GM18873 (cell line): ENCODE measurements around the gene TPD52L1.

Experiments used
- ATAC-seq: cut with Tn5 transposase; IDR thresholded peaks from one replicate; pipeline ENCODE4 v1.9.1; 2021; ENCODE audit warnings: mild to moderate bottlenecking, moderate library complexity, moderate number of reproducible peaks; ENCODE audit not compliant: unreplicated experiment, low FRiP score

TPD52L1 gene

GRCh38 chr6:125205931-125206330, 52.4 kb downstream of the TPD52L1 start:
- ATAC-seq = no peak

- no peak for ATAC-seq
Observed at GRCh38 chr6:125206389-125206788, 52.8 kb downstream of the TPD52L1 start.

DNA sequence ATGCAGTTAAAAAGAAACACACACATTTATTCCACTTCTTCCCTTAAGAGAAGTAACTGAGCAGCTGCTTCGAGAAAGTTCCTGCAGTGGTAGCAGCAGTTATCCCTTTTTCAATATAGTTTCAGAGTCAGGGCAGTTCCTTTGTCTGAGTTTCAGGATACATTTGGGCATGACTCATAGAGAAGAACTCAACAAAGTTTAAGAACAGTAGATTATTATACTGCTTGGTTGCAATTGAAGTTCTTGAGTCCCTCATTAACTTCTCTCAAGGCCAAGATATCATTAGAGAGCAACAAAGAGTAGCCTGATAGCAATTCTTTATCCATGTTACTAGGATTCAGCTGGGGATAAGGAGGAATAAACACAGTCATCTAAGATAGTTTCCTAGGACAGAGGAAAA, 54.4 kb downstream of the TPD52L1 start:
- ATAC-seq = no peak

- no peak for ATAC-seq
Observed at GRCh38 chr6:125208625-125209249, 55.2 kb downstream of the TPD52L1 start.

DNA sequence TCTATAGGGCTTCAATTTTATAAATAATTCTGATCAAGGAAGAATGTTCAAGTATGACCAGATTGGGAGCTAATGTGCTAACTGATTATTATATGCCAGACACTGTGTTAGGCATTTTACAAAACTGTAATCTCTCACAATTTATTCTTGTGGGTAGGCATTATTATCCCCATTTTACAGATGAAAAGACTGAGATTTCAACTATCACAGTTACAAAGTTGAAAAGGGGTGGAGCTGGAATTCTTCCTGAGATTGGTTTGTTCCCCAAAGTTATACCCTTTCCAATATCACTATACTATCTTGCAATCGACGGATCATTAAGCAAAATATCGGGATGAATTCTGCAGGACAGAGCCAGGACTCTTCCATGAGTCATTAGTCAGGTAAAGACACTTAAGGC, 57.1 kb downstream of the TPD52L1 start:
- ATAC-seq = no peak

- ATAC-seq = no peak
Observed at GRCh38 chr6:125211352-125211751, 57.8 kb downstream of the TPD52L1 start.

GRCh38 chr6:125212377-125212776, 58.8 kb downstream of the TPD52L1 start:
- ATAC-seq = no peak

DNA sequence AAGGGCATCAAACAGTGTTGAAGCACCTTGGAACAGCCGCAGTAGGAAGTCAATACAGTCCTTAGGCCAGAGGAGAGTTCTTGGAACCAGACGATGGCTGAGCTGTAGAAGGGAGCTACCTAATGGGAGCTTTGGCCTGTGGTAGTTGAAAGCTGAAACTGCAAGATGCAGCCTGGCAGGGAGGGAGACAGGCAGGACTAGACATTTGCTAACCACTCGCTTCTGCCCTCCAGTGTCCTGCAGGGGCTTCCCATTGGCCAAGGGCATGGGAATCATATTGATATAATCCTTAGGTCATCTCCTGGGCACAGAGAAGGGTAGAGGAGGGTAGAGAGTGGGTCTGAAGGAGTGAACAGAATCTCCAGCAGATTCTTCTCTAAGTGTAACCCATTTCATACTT, 60.4 kb downstream of the TPD52L1 start:
- ATAC-seq = no peak

DNA sequence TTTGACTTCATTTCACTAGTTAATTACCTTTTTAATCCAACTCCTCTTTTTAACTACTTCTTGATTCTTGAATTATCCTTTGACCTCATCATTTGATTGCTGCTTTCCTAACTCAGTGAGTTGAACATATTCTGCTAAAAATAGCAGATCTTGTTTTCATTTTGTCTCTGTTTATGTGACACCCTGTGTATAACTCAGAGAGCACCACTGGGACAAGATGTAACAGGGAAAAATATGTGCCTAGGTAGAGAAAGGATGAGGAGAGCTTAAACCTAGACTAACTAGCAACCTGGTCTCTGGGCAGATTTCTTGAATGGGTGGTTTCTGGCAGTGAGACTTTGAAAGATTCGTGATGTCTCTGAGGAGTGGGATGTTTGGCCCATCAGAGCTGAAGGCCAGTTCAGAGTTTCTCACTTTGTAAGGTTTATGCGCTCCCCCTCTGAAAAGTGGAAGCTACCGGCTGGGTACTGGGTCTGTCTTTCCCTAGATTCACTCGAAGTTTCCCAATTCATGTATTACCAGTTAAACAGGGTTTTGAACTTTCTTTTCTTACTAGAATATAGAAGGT, 61.8 kb downstream of the TPD52L1 start:
- ATAC-seq = no peak

- no peak for ATAC-seq
Observed at GRCh38 chr6:125216015-125216414, 62.4 kb downstream of the TPD52L1 start.

DNA sequence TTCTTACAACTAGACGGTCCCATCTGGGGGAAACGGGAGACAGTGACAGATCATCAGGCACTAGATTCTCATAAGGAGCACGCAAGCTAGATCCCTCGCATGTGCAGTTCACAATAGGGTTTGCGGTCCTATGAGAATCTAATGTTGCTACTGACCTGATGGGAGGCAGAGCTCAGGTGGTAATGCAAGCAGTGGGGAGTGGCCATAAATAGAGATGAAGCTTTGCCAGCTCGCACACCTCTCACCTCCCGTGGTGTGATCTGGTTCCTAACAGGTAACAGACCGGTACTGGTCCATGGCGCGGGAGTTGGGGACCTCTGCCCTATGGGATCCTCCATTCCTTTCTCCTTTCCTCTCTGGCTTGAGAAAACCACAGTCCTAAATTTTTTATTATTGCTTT, 63.8 kb downstream of the TPD52L1 start:
- ATAC-seq = no peak

DNA sequence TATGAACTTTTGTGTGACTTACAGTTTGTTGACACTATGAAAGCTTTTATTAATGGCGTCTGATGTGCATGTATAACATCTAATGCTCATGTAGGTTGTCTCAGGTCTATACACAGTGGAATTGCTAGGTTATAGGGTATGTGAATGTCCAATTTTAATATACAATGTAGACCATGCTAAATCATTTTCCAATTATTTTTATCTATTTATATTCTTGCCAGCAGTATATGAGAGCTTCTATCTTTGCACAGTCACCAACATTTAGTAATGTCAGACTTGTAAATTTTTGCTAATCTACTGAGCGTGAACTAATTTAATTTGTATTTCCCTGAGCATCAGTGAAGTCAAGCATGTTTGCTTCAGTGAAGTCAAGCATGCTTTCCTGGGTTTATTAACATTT, 64.4 kb downstream of the TPD52L1 start:
- no peak for ATAC-seq

DNA sequence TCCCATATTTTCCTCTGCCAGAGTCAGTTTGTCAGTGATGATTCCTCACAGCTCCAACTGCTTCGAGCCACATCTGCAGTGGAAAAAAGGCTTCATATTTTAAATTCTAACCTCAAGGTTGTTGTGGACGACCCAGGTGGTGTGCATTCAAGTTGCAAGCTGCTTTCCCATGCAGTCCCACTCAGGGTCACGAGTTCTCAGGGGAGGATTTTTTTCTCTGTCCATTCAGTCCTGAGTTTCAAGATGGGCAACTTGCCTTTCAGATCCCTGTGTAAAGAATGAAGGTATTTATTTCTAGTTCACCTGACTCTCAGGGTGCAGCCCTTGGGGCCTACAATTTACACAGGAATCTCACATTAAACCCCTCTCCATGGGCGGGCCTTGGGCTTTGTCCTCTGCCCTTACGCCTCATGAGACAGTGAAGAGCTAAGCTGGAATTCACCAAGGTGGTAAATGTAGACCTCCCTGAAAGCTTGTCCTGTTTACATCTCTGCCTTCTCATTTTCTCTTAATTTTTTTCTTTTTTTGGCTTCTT, 65.9 kb downstream of the TPD52L1 start:
- ATAC-seq = no peak

GRCh38 chr6:125220712-125221111, 67.1 kb downstream of the TPD52L1 start:
- no peak for ATAC-seq

- ATAC-seq = no peak
Observed at GRCh38 chr6:125222531-125223455, 69.2 kb downstream of the TPD52L1 start.

GRCh38 chr6:125224231-125224861, 70.8 kb downstream of the TPD52L1 start:
- ATAC-seq = no peak

GRCh38 chr6:125227244-125227643, 73.7 kb downstream of the TPD52L1 start:
- no peak for ATAC-seq

DNA sequence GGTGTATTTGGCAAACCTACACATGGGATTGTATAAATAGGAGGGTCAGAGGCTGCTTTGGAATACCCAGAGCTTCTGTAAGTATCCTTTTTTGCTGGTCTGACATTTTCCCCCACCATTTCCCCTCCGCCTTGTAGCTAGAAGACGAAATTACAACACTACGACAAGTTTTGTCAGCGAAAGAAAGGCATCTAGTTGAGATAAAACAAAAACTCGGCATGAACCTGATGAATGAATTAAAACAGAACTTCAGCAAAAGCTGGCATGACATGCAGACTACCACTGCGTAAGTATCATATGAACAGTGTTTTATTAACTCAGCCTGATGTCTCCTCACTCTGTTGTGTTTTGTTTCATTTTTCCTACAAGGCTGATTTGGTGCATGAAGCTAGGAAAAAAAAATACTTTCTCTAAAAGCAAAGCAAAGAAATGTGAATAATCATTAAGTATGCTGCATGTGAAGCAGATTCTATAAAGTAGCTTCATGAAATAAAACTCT, 75.5 kb downstream of the TPD52L1 start:
- no peak for ATAC-seq

- ATAC-seq = no peak
Observed at GRCh38 chr6:125230674-125231073, 77.1 kb downstream of the TPD52L1 start.

DNA sequence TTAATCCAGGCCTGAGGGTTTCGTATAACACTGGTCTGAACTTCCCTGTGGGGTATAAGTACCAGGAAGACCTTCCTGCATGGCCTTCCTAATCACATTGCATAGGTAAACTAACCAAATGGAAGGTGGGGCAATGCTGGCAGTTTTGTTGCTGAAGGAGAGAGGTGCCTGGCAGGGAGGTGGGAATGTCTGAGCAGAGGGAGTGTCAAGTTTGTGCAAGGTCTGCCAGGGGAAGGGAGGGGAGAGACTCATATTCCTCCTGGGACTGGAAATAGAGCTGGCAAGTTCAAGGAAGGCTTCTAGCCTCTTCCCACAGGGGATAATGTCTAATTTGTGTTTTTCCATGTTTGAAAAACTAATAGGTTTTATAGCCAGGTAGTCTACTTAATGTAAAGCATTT, 77.6 kb downstream of the TPD52L1 start:
- ATAC-seq = no peak
